OCI-LY1 (cell line): ENCODE measurements around the gene SRP14.

ENCODE experiments used
- H2AFZ ChIP-seq: fragments of 200-600 bp; sonication (generic), shearing (Covaris generic); 2 replicates; pipeline ENCODE4 v1.6.0; 2014; ENCODE audit warnings: antibody characterized with exemption, mild to moderate bottlenecking, low read length
- H3F3A ChIP-seq: fragments of 200-600 bp; sonication (generic), shearing (Covaris generic); 2 replicates; pipeline ENCODE4 v1.6.0; 2014; ENCODE audit warnings: mild to moderate bottlenecking, antibody characterized with exemption, low read length, moderate library complexity; ENCODE audit not compliant: insufficient read depth
- H3K27ac ChIP-seq: fragments of 200-600 bp; sonication (generic); 2 replicates; pipeline ENCODE4 v1.5.1; 2014; ENCODE audit warnings: low read length, mixed run types, mild to moderate bottlenecking, low read depth; ENCODE audit not compliant: poor library complexity, severe bottlenecking
- H3K27me3 ChIP-seq: fragments of 200-600 bp; sonication (generic); 2 replicates; pipeline ENCODE4 v1.6.0; 2014; ENCODE audit warnings: antibody characterized with exemption, mild to moderate bottlenecking, low read length, moderate library complexity; ENCODE audit not compliant: insufficient read depth
- H3K36me3 ChIP-seq: fragments of 200-600 bp; sonication (generic); 2 replicates; pipeline ENCODE4 v1.6.1; 2014; ENCODE audit warnings: mild to moderate bottlenecking, antibody characterized with exemption, low read length, moderate library complexity, mixed read lengths; ENCODE audit not compliant: insufficient read depth
- H3K4me1 ChIP-seq: fragments of 200-600 bp; sonication (generic); 2 replicates; pipeline ENCODE4 v1.5.1; 2014; ENCODE audit warnings: mild to moderate bottlenecking, low read length, moderate library complexity; ENCODE audit not compliant: insufficient read depth, severe bottlenecking
- H3K4me2 ChIP-seq: fragments of 200-600 bp; sonication (generic), shearing (Covaris generic); 2 replicates; pipeline ENCODE4 v1.6.1; 2014; ENCODE audit warnings: low read length
- H3K4me3 ChIP-seq: fragments of 200-600 bp; sonication (generic); 2 replicates; pipeline ENCODE4 v1.5.1; 2014; ENCODE audit warnings: low read length, low read depth, mild to moderate bottlenecking, mixed read lengths; ENCODE audit not compliant: poor library complexity, severe bottlenecking
- H3K79me2 ChIP-seq: fragments of 200-600 bp; shearing (Covaris generic); 2 replicates; pipeline ENCODE4 v1.6.1; 2016; ENCODE audit warnings: mixed run types, low read length, mixed read lengths; ENCODE audit not compliant: insufficient read depth
- H3K9ac ChIP-seq: fragments of 200-600 bp; sonication (generic), shearing (Covaris generic); 2 replicates; pipeline ENCODE4 v1.6.1; 2014; ENCODE audit warnings: mild to moderate bottlenecking, low read length, mixed read lengths
- H3K9me2 ChIP-seq: fragments of 200-600 bp; sonication (generic), shearing (Covaris generic); 2 replicates; pipeline ENCODE4 v1.6.1; 2014; ENCODE audit warnings: low read depth, mild to moderate bottlenecking, low read length, mixed read lengths
- H3K9me3 ChIP-seq: fragments of 200-600 bp; shearing (Covaris generic); 2 replicates; pipeline ENCODE4 v1.6.1; 2014; ENCODE audit warnings: low read length, mixed read lengths
- H4K20me1 ChIP-seq: fragments of 200-600 bp; sonication (generic), shearing (Covaris generic); 2 replicates; pipeline ENCODE4 v1.6.0; 2016; ENCODE audit warnings: mild to moderate bottlenecking, low read length; ENCODE audit not compliant: insufficient read depth
- EZH2 ChIP-seq: fragments of 200-600 bp; sonication (generic), shearing (Covaris generic); IDR thresholded peaks from 2 replicates; pipeline ENCODE4 v1.8.0; 2017; ENCODE audit warnings: borderline replicate concordance, mixed run types, mild to moderate bottlenecking, antibody characterized with exemption, low read length, moderate library complexity, mixed read lengths
- TF ChIP-seq, protein P1 (sequence below): fragments of 200-600 bp; sonication (generic), shearing (Covaris generic); IDR thresholded peaks from 2 replicates; pipeline ENCODE4 v1.5.1; 2017; ENCODE audit warnings: mild to moderate bottlenecking, antibody characterized with exemption, low read length, moderate library complexity, mixed read lengths

SRP14 gene

DNA sequence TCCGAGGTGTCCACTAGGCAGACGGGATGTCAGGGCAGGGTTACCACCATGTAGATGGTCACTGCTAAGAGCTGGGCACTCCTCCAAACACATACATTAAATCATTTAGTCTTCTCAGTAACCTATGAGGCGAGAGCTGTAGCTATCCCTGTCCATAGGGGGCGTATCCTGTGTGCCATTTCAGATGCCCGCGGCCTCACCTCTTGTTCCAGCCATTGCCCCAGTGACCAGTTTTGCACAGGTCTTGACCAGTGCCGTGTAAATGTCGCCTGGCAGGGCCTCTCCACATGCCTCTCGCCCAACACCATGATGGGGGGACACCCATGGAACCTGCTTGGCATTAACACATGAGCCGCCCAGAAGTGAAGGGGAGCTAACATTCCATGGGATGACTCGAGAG lies 20.8 kb upstream of the SRP14 start:
- Histone ChIP-seq H4K20me1 (no peaks in the 10 kb centered on the region), H2AFZ (no peak overlapping the region), H3K27me3 (no peaks in the 10 kb centered on the region), H3K4me3 (no peak overlapping the region), H3K4me1 (peaks cover 34% of the 10 kb centered on the region), H3K9me3 (no peaks in the 10 kb centered on the region), H3K79me2 (no peaks in the 10 kb centered on the region), H3F3A (no peaks in the 10 kb centered on the region), H3K9ac (no peak overlapping the region), H3K9me2 (no peaks in the 10 kb centered on the region), H3K27ac (no peak overlapping the region), H3K36me3 (no peaks in the 10 kb centered on the region), H3K4me2 (no peak overlapping the region)
- TF ChIP-seq EZH2, result no peak
- TF ChIP-seq, protein P1, sequence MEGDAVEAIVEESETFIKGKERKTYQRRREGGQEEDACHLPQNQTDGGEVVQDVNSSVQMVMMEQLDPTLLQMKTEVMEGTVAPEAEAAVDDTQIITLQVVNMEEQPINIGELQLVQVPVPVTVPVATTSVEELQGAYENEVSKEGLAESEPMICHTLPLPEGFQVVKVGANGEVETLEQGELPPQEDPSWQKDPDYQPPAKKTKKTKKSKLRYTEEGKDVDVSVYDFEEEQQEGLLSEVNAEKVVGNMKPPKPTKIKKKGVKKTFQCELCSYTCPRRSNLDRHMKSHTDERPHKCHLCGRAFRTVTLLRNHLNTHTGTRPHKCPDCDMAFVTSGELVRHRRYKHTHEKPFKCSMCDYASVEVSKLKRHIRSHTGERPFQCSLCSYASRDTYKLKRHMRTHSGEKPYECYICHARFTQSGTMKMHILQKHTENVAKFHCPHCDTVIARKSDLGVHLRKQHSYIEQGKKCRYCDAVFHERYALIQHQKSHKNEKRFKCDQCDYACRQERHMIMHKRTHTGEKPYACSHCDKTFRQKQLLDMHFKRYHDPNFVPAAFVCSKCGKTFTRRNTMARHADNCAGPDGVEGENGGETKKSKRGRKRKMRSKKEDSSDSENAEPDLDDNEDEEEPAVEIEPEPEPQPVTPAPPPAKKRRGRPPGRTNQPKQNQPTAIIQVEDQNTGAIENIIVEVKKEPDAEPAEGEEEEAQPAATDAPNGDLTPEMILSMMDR, result peak; percentile 16; the same call in 1 of the 2 replicates

DNA sequence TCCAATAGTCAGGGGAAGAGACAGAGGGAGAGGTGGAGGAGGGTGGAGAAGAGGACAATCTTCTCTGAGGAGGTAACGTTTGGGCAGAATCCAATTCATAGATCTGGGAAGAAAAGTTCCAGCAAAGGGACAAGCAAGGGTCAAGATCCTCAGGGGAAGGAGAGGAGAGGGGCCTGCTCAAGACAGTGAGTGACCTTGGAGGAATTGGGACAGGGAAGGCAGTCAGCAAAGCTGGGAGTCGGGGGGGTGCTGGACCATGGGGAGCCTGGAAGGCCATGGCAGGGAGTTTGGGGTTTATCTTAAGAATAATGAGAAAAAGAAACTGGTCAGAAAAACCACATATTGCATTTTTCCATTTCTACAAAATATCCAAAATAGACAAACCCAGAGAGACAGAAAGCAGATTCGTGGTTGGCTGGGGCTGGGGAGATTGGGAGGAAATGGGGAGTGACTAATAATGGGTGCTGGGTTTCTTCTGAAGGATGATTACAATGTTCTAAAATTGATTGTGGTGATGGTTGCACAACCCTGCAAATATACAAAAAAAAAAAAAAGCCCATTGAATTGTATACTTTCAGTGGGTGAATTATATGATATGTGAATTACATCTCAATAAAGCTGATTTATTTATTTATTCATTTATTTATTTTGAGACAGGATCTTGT lies 19.6 kb upstream of the SRP14 start:
- Histone ChIP-seq H3K9me2 (no peaks in the 10 kb centered on the region), H3K27me3 (no peaks in the 10 kb centered on the region), H4K20me1 (no peaks in the 10 kb centered on the region), H3K9me3 (no peaks in the 10 kb centered on the region), H3K9ac (no peak overlapping the region), H3K36me3 (no peaks in the 10 kb centered on the region), H3K4me3 (no peak overlapping the region), H3K27ac (no peak overlapping the region), H3K4me2 (no peak overlapping the region), H2AFZ (no peak overlapping the region), H3K4me1 (peaks cover 34% of the 10 kb centered on the region), H3K79me2 (no peaks in the 10 kb centered on the region), H3F3A (no peaks in the 10 kb centered on the region)
- no peak for TF ChIP-seq EZH2
- TF ChIP-seq, protein P1, result no peak

DNA sequence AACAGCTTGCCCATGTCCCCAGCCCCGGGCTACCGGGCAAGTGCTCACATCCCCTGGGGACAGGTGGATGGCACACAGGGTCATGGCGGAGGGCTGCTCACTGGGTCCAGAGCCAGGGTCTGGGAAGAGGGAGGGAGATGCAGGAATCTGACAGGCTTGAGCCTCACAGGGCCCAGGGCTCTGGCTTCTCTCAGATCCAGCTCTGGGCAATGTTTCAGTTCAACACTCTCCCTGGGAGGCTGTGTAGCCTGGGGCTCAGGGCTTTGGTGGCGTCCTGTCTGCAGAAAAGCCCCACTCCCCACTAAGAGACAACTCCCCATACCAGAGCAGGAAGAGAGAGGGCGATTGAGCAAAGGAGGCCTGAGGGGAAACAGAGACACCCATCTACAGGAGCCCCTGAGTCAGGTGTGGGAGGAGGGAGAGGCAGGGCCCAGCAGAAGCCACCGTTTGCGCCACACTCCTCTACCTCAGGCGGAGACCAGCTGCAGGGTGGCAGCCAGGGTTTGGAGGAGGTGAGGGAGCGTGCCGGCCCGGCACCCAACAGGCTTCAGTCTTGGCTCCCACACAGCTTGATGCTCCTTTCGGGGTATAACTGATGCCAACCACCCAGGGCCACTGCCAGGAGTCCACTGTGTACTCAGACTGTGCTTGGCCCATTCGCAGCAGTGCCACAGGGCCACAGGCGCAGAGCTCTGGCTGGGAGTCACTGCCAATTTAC lies 16.8 kb upstream of the SRP14 start:
- no peaks in the 10 kb centered on the region for H4K20me1 ChIP-seq
- TF ChIP-seq, protein P1, result no peak
- H3K4me2 ChIP-seq, result peak overlapping the region; percentile 55; the same call in 1 of the 2 replicates
- peak overlapping the region; percentile 96 for H3K27ac ChIP-seq
- H3K4me1 ChIP-seq, result peaks cover 57% of the 10 kb centered on the region
- H3K79me2 ChIP-seq, result no peaks in the 10 kb centered on the region
- no peak overlapping the region for H2AFZ ChIP-seq
- H3K36me3 ChIP-seq, result no peaks in the 10 kb centered on the region
- H3K4me3 ChIP-seq, result no peak overlapping the region
- no peaks in the 10 kb centered on the region for H3K9me2 ChIP-seq
- no peaks in the 10 kb centered on the region for H3K27me3 ChIP-seq
- H3K9me3 ChIP-seq, result no peaks in the 10 kb centered on the region
- peaks cover 18% of the 10 kb centered on the region; the same call in 1 of the 2 replicates for H3F3A ChIP-seq
- peak overlapping the region; percentile 73; the same call in 1 of the 2 replicates for H3K9ac ChIP-seq
